ENCODE measurements around the gene SPATA32.
"Not testable (repeated sequence)": the region's sequence is repeated elsewhere in the genome, so short reads cannot be mapped to it uniquely, and the experiment has no call there.

The SPATA32 gene, protein sequence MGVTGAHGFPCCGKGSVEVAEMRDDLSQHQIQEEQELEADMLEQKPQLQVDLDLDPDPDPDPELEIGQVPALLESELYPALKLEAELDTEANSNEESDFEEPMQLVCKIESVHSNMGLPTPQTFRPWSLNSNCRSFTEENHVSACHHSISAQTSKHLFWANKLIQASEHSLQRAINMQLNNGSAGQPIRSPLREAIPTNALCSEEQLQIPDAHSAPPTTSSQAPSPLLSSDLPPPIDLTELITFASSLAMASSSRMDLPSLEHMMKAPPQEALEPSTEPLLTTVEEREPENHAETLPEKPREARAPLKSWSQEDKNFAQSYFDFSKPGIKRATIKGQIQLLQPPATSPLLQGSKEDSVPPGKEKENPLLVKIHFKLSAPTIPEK

DNA sequence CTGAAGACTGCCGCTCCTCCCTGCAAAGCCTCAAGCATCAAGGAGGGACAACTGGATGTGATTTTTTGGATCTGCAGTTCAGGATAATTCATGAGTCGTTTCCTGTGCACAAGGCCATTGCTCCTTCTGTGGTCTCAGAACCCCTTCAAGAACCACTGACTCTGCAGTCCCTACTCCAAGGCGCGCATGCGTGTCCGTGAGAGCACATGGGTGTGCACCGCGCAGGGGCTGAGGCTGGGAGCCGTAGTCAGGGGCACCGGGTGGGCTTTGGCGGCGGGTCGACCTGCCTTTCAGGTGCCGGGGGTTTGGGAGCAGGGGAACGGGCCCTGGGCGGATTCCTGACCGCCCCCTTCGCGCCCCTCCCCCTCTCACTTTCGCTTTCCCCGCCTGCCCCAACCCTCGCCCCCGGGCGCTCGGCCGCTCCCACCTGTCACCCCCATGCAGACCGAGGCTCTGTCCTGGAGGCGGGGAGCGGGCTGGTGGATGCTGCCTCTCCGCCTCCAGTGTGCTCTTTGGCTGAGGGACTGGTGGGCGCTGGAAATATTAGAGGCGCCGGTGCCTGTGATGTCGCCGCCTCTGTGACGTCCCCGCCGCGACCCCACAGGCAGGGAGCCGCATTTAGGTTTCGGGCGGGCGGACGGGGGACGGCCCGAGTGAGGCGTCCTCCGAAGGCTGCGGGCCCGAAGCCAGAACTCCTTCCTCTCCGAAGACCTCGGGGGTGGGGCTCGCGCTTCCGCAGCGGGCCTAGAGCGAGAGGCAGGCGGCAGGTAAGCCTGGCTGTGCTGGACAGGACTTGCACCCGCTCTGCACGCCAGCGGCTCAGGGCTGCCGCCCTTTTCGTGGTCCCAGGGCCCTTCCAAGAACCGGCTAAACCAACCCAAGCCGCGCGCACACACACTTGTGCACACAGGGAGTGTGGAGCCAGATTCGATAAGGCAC is at the start of gene SPATA32:
SPATA32 (minus strand) TSS at position 518 of the 939 bp plus-strand sequence; CDS start at position 440, 78 bp downstream.
- no peak for FAIRE-seq

GRCh38 chr17:45311401-45311759 is 49.5 kb upstream of the SPATA32 start:
- FAIRE-seq: no peak

- no peak for FAIRE-seq
Measured at GRCh38 chr17:45310380-45311324, 48.8 kb upstream of the SPATA32 start.

DNA sequence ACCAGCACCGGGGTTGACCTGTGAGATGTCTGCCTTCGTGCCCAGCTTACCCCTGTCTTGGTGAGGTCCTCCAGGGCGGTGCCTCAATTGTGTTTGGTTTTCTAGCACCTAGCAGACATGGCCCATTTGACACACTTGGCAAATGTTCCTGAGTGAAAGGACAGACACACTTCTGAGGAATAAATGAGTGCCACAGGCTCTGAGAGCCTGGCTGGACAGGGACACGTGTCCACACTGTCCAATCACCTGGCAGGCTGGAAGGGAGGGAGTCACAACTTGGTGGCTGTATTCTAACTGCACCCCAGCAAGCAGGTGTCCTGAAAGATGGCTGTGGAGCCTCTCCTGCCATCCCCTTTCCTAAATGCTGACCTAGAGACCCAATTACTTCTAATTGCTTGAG is 47.5 kb upstream of the SPATA32 start:
- FAIRE-seq: no peak

GRCh38 chr17:45308840-45309239 is 46.9 kb upstream of the SPATA32 start:
- FAIRE-seq: no peak

DNA sequence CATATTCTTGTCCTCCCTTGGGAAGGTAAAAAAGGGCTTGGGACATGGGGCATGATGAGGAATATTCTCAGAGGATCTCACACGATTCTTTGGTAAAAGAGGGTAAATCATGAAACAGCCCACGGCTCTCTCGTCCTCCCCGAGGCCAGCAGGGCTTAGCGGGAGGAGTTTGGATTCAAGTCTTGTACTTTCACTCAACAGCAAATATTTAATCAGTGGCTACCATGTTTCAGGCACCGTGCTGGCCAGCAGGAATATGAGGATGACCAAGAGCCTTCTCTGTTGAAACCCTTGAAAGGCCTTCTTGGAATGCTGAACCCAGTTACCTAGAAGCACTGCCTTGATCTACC is 46.1 kb upstream of the SPATA32 start:
- FAIRE-seq: no peak

- no peak for FAIRE-seq
Measured at GRCh38 chr17:45307290-45308015, 45.6 kb upstream of the SPATA32 start.

DNA sequence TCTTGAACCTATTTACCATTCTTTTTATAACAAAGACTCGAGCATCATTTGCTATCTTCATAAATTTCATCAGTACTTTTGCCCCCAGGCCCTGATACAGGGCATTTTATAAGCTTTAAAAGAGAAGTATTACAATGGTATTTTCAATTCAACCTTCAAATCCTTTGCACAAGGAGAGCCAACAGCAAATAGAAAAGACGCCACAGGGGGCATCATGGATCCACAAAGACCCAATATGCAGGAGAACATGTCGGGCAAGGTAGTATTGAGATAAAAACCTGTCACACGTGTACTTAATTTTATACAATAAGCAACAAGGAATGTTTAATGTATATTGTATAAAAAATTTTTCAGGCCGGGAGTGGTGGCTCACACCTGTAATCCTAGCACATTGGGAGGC is 44.7 kb upstream of the SPATA32 start:
- no peak for FAIRE-seq

- no peak for FAIRE-seq
Measured at GRCh38 chr17:45306094-45306493, 44.2 kb upstream of the SPATA32 start.

DNA sequence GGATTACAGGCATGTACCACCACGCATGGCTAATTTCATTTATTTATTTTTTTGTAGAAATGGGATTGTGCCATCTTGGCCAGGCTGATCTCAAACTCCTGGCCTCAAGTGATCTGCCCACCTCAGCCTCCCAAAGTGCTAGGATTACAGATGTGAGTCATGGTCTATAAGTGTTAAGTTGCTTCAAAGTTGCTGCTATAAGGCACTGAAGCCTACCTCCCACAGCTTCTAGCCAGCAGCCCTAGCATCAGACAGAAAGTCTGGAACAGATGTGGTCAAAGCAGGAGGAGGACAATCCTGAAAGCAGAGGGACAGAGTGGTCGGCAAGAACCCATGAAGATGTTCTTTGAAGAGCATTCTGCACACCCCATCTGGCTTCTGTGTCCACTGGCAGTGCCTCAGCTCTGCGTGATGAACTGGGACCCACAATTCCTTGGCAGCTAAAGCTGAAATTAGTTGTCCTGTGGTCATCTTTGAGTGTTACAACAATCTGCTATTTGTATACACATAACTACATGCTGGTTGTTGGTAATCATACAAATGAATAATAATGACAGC is 43.7 kb upstream of the SPATA32 start:
- FAIRE-seq: no peak

DNA sequence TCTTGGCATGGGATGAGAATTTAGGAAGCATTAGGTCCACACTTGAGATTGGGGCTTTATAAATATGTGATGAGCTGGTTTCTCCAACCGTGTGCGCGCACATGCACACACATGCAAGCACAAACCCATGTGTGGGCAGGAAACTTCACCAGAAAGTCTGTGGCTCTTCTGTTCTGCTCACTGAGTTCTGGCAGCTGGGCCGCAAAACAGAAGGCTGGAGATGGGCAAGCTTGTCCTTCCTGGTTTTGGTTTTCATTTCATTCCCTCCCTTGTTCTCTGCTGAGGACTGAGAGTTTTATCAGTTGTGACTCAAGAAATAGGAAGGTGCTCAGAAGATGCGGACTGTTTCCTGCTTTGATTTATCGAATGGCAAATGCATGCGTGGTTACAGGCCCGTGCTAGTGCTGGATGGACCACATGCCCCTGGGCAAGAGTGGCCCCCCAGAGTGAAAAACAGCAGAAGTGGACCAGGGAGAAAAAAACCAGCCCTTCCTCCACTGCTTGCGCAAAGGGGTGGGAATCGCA is 40.8 kb upstream of the SPATA32 start:
- no peak for FAIRE-seq

GRCh38 chr17:45302220-45302619 is 40.3 kb upstream of the SPATA32 start:
- FAIRE-seq: not testable (repeated sequence)

DNA sequence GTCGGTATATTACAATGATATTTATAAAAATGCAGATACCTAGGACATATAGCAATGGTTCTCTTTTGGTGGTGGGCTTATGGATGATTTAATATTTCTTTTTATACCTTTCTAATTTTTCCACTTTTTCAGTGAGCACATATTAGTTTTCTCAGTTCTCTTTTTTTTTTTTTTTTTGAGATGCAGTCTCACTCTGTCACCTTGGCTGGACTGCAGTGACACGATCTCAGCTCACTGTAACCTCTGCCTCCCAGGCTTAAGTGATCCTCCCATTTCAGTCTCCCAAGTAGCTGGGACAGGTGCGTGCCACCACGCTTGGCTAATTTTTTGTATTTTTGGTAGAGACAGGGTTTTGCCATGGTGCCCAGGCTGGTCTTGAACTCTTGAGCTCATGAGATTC is 39.8 kb upstream of the SPATA32 start:
- FAIRE-seq: no peak

DNA sequence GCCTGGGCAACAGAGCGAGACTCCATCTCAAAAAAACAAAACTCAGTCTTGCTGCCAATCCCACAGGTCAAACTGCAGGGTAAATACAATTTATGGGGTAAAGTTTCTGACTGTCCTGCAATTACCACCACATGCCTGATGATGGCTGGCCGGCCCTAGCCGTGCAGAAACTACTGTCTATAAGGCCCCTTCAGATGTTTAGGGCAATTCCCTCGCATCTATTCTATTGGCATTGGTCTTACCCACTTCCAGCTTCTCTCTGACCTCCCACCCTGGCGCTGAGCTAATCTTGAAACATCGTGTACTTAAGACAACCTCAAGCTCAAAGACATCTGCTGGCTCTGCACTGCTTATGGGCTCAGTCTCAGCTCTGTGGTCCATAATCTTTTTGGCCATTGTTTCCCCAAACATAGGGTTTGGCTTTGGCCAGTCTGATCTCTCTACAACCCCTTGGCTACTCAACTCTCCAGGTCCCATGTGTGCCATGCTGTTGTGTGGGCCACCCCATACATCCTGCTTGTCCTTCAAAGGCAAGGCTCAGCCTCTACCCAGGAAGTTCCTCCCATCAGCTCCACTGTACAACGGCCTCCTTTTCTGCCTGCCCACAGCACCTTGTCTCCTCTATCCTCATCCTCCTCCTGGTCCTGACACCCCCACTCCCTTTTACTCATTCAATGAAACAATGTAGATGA is 38.3 kb upstream of the SPATA32 start:
- no peak for FAIRE-seq

- no peak for FAIRE-seq
Measured at GRCh38 chr17:45299361-45299760, 37.5 kb upstream of the SPATA32 start.

DNA sequence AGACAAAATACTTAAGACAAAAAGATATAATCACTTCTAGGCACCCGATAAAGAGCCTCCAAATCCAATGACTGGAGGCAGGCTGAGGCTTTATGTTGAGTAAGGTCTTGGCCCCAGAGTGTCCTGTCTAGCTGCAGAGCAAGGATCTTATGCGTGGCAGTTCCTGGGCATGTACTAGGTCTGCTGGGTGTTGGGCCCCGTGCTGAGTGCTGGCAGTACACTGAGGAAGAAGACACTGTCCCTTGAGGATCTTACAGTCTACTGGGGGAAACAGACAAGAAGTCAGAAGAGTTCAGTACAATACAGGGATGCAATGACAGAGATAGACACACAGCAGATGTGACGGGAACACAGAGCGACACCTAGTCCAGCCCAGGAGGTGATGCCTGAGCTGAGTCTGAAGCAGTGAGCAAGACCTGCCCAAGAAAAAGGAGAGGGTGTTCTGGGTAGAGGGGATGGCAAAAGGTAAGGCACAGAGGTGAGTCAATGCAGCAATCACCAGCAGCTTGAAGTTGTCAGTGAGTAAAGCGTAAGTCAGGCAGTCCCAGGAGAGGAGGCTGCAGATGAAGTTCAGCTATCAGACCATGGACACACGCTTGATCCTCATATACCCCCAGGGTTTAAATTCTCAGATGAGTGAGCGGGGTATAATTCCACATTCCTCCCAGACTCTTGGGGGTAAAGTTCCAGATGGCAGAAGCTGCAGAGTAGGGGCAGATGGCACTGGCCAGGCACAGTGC is 36.8 kb upstream of the SPATA32 start:
- FAIRE-seq: no peak

GRCh38 chr17:45296833-45297124 is 34.9 kb upstream of the SPATA32 start:
- FAIRE-seq: no peak

GRCh38 chr17:45296003-45296832 is 34.3 kb upstream of the SPATA32 start:
- no peak for FAIRE-seq

- FAIRE-seq: no peak
Measured at GRCh38 chr17:45294506-45294905, 32.6 kb upstream of the SPATA32 start.

Data from A204.1 (cell line).